NCI-H1105 treated with DMSO at 0.1 percent for 48 hours (cell line): ENCODE results near the gene CUX1.
A peak's percentile ranks its signal among the peaks of the same experiment; 100 is the strongest.
"Not testable (repeated sequence)": the region's sequence is repeated elsewhere in the genome, so short reads cannot be mapped to it uniquely, and the experiment has no call there.

ENCODE experiments used
- DNase-seq: peaks from one replicate; lab custom pipeline; 2025; lab: John Stamatoyannopoulos, UW

CUX1 gene

DNA sequence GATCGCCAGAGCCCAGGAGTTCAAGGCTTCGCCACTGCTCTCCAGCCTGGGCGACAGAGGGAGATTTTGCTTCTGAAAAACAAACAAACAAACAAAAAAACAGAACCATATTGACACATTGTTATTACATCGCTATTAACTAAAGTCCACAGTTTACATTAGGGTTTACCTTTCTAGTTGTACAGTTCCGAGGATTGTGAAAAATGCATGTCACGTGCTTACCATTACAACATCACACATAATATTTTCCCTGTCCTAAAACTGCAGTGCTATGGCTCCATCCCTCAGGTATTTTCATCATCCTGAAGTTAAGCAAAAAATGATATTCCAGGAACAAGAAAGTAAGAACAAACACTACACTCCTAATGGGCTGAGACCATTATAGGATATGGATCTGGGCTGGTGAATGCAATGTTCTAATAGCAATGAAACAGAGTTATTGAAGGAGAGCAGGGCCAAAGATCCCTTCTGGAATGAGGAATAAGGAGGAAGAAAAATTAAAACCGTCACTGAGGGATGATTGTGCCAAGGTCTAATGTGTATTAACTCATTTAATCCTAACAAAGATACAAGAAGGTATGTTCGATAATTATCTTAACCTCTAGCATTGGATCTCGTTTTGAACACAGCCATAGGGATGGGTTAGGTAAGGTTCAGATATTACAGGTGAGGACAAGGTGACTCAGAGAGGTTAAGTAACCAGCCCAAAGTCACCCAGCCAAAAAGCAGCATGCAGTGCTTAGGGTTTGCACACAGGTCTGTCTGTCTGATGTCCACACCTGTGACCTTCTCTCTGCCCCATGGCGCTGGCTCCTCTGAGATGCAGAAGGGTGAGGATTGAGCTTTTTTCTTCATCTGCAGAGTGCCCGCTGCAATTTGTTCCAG is 14.0 kb upstream of the CUX1 start:
- DNase-seq = no peak

- no peak for DNase-seq
These were observed 13.1 kb upstream of the CUX1 start for GRCh38 chr7:101804088-101804963.

- no peak for DNase-seq
These were observed 12.5 kb upstream of the CUX1 start for GRCh38 chr7:101804967-101805366.

- no peak for DNase-seq
These were observed 4.8 kb upstream of the CUX1 start for GRCh38 chr7:101812595-101812994.

GRCh38 chr7:101813402-101814019 is 3.9 kb upstream of the CUX1 start:
- no peak for DNase-seq

DNA sequence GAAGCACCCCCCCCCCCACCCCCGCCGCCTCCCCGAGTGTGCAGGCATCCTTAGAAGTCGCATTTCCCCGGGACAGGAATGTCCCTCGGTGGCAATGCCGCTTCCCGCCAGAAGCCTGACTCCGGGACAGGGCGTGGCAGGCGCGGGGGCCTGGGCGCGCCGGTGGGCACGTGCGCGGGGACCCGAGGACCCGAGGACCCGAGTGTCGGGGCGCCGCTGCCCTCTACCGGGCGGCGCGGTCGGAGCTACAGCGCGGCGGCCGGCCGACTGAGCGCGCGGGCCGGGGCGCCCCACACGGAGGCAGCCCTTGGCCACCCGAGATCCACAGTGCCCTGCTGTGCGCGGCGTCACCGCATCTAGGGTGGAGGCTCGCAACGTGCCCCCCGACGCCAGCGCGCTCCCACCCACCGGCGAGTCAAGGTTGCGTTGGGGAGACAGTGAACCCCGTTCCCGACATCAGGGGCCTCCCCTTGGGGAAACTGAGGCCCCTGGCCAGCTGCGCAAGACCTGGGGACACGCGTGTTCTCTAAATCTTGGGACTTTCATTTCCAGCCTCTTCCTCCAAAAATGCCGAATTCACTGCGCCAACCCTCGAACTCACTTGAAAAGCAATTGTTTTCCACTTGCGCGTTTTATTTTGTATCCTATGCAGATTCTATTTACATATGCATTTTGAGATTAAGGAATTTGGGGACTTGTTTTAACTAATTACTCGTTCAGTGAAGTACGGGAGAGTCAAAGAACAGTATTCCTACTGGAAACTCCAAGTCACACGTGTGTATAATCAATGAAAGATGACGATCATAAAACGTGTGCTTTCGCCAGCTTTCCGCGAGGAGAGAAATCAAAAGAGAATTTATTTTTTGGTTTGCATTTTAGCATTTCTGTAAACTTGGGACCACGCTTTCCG is 3.1 kb upstream of the CUX1 start:
- peak; percentile 19 for DNase-seq

GRCh38 chr7:101814991-101815825 is 2.2 kb upstream of the CUX1 start:
- no peak for DNase-seq

- DNase-seq = peak; percentile 72
These were observed 1.4 kb upstream of the CUX1 start for GRCh38 chr7:101815826-101816594.

GRCh38 chr7:101816595-101817470 is 593 bp upstream of the CUX1 start:
- DNase-seq = no peak

DNA sequence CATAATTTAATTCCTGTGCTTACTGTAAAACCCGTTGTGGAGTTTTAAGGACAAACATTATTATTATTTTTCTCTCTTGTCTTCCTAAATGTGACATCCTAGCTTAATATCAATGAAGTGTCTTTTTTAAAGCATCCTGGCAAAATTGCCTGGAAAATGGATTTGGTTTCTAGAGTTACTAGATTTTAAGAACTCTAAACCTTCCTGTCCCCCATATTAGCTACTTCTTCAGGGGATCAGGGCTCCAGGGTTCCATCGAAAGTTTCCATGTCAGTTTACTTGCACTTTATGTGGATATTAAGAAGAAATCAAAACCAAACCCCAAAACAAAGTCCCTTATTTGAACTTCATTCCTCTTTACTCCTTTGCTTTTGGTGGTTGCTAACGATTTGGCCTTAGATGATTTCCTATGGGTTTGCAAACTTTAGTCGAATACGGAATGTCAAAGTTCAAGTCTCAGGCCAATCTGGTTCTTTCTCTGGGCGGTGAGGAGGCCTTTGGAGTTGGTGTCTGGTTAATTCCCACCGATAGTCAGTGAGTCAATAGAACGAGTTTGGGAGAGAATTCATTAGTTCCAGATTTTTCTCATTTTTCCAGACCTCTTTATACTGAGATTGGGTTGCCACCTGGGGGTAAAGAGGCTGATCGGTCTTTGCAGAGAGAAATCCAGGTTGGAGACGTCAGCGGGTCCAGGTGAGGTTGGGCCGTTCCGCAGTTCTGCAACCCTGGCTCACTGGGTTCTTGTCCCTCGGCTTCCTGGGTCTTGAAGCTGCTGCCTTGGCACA is 1.1 kb downstream of the CUX1 start:
- DNase-seq = no peak

- no peak for DNase-seq
These were observed 1.8 kb downstream of the CUX1 start for GRCh38 chr7:101819183-101819582.

DNA sequence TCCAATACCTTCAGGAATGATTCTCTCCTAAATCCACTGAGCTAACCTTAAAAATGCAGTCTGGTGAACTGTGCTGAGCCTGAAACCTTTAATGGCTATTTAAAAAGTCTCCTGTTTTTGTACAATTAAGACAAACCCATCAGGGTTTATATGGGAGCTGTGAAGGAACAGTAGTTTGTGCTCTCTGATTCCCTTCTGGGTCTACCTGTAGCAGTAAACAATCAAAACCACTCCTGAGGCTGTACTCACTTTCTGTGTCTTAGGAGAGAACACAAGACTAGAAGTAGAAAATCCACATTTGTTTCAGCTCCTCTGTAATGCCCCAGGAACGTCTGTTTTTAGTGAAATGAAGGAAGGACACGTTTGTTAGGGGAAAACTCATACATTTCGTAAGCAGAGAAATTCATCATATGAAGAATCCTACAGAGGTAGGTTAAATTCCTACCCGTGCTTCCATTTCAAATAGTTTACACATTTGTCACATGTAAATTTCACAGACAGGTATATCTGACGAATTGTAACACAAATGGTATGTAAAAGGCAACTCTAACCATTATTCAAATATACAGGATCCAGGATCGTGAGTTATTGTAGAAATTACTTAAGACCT is 2.6 kb downstream of the CUX1 start:
- DNase-seq = no peak

GRCh38 chr7:101820703-101821102 is 3.3 kb downstream of the CUX1 start:
- no peak for DNase-seq

DNA sequence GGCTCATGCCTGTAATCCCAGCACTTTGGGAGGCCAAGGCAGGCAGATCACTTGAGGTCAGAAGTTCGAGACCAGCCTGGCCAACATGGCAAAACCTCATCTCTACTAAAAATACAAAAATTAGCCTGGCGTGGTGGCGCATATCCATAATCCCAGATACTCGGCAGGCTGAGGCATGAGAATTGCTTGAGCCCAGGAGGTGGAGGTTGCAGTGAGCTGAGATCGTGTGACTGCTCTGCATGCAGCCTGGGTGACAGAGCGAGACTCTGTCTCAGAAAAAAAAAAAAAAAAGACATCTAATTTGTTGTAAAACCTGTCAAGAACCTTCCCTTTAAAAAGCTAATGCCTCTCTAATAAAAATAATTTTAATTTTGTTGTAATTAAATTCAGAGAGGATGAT is 5.2 kb downstream of the CUX1 start:
- DNase-seq = not testable (repeated sequence)

- no peak for DNase-seq
These were observed 5.7 kb downstream of the CUX1 start for GRCh38 chr7:101823096-101823495.

- DNase-seq = no peak
These were observed 6.2 kb downstream of the CUX1 start for GRCh38 chr7:101823596-101823995.

DNA sequence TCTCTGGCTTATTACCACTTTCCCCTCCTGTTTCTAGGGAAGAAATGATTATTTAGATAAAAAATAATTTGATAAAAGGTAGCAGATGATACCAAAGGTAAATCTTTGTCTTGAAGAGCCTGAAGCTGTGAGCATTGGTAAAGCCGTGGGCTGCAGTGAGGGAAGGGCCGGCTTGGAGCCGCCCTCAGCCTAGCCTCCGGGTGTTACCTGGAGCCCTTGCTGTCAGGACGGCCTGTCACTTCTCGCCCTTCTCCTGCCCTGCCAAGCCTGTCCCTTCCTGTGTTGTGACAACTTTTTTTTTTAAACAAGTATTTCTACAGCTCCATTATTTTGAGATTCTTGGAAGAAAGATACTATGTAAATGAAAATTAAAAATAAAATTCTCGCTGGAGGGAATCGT is 7.0 kb downstream of the CUX1 start:
- no peak for DNase-seq
